GM19467 (cell line): ENCODE measurements around the gene CLCNKB.

Experiments used
- ATAC-seq: cut with Tn5 transposase; IDR thresholded peaks from one replicate; pipeline ENCODE4 v1.9.1; 2021; ENCODE audit warnings: mild to moderate bottlenecking, moderate library complexity; ENCODE audit not compliant: unreplicated experiment

CLCNKB gene

DNA sequence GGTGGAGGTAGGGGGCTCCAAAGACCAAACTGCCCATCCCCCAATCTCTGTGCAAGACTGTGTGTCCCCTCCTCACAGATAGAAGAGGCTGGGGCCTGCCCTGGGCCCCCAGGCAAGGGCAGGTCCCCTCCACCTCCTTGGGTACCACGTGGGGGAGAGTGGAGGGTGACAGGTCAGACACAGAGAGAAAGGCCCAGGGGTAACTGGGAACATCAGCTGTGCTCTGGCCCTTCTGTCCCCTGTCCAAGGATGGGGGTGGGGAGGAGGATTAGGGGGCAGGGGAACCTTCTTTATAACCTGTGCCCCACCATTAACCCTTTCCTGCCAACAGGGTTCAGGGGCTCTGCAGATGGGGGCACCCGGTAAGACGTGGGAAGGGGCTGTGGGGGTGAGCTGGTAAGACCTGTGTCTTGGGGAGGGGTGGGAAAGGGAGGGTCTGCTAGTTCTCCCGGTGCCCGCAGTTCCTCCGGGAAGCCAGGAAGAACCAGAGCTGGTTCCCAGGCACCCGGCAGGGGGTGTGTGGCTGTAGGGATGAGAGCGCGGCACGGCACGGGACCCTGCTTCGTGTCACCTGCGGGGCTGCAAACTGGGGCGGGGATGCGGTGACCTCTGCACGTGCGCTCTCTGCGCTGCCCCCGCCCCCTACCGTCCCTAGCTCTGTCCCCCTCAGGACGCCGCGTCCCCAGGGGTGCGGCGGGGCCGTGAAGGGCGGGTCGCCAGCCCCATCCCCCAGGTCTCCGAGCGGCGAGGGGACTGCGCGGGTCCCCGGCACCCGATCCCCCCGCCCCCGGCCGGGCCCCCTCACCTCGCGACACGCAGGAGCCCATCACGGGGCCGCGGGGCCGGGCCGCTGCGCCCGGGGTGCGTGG is 29.3 kb downstream of the CLCNKB start:
- ATAC-seq: no peak

DNA sequence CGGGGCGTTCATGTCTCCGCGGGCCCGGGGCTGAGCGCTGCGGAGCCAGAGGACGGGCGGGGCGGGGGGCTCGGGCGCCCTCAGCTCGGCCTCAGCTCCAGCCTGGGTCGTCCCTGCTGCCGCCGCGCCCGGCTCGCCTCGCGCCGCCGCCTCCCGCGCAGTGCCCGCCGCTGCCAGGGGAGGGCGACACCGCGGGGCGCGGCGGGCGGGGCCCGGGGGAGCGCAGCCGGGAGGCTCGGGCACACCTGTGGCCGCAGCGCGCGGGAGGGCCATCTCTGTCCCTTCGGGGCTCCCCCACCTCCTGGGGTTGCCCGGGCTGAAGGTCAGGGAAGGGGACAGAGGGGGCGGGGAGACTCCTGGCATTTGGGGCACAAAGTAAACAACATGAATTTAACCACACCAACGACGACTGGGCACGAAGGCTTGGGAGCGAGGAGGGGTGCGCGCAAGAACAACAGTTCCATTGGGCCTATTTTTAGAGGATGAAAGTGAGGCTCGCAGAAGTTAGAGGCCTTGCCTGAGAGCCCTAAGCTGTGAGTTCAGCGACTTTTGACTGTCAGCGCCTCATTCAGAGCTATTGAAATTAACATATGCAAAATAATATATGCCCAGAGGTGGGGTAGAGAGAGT is 30.0 kb downstream of the CLCNKB start, which contains the start of gene FAM131C:
Gene FAM131C, minus strand, starts transcription at position 162 of the 630 bp plus-strand sequence. CDS start 209 bp downstream, outside the sequence.
- ATAC-seq: no peak

DNA sequence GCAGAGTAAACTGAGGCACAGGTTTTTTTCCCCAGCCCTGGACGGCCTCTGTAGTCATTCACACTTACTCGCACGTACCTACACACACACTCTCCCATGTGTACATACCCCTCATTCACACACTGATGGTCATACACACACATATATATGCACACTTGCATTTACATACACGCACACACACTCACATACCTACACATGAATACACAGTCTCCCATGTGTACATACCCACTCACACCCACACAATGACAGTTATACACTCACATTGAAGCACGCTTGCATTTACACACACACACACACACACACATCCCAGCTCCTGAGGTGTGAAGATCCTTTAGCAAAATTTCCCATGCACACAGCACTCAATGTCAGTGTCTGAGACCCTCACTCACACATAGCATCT is 30.6 kb downstream of the CLCNKB start:
- ATAC-seq: no peak

GRCh38 chr1:16075337-16076030 is 31.9 kb downstream of the CLCNKB start:
- no peak for ATAC-seq

DNA sequence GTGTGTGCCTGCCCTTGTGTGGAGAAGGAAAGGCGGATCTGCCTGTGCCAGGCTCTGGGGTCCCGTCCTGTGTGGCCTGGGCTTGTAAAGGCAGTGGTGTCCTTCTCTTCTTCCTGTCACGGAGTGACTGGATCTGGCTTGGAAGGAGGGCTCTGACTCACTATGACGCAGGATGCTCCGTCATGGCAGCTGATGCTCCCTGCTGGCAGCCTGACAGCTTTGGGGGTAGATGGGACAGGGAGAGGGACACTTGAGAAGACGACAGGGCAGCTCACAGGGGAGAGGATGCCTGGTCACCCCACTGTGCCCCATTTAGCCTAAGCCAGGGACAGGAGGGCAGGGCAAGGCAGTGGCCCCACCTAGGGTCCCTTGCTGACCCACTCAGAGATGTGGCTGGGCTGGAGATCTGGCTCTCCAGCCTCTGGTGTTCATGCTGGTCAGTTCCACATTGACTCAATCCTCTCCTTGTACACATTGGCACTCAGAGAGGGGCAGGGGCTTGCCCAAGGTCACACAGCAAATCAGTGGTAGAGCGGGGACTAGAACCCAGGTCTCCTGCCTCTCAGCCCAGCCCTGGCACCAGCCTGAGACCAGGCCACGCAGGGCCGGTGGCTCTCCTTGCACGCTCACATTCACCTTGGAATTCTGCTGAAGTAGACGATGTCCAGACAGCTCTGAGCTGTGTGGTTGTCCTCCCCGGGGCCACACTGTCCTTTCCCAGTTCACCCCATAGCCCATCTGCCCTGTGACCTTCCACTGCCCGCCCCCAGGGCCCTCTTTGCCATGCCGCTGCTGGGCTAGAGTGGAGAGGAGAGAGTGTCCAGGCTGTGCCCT is 32.7 kb downstream of the CLCNKB start:
- no peak for ATAC-seq

GRCh38 chr1:16076865-16077238 is 33.3 kb downstream of the CLCNKB start:
- no peak for ATAC-seq

DNA sequence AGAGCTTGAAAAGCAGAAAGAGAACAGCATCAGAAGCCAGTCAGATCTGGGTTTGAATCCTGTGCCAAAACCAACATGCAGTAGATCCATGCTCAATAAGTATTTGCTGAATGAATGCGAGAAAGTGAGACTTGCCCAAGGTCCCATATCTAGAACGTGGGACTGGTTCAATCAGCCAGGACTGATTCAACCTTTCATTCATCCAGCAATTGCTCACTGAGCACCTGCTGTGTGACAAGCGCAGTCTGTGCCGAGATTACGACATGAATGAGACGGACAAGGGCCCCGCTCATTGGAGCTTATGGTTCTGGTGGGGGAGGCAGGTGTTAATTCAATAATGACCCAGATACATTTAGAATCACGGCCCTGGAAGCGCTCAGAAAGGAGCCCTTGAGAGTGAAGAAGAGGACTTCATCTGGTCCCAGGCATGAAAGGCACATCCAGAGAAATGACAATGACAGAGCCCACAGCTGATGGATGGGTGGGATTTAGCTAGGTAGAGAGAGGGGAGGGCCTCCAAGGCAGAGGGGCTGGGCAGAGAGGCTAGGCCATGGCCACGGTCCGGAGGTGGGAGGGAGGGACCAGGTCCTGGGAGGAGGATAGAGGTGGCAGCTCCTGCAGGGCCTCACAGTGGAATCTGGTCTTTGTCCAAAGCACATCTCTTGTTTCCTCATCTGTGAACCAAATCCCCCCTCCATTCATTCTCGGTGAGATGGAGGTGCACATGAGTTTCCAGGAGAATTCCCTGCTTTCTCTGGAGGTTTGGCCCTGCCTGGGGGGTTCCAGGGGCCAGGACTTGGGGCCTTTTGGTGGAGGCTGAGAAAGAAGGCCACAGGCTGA is 34.0 kb downstream of the CLCNKB start:
- no peak for ATAC-seq

DNA sequence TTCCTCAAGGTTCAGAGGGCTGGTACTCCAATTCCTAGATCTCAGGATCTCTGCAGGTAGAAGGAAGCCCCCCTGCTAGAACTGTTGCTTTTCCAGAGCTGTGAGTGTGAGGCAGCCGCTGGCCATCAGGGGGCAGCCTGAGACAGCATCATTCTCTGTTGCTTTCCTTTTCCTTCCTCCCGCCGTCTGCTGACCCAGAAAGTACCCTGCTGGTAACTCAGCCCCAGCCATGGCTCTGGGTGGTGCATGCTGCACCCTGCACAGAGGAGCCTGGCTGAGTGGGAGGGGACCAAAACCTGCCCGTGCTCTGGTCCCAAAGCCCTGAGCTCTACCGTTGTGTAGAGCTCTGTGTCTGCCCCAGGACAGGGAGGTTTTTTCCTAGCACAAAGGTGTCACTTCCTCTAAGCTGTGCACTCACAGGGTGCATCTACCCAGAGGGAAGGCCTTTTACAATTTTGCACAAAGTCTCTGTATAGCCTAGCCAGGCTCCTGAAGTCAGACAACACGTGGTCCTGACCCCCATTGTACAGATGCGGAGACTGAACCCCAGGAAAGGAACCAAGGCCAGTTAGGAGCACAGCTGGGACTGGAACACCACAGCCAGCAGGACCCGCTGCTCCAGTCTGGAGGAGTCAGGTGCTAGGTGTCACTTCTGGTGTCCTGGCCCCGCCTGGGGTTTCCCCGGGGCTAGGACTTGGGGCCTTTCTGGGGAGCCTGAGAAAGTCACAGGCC is 35.5 kb downstream of the CLCNKB start:
- no peak for ATAC-seq

GRCh38 chr1:16080422-16081150 is 37.0 kb downstream of the CLCNKB start:
- no peak for ATAC-seq

DNA sequence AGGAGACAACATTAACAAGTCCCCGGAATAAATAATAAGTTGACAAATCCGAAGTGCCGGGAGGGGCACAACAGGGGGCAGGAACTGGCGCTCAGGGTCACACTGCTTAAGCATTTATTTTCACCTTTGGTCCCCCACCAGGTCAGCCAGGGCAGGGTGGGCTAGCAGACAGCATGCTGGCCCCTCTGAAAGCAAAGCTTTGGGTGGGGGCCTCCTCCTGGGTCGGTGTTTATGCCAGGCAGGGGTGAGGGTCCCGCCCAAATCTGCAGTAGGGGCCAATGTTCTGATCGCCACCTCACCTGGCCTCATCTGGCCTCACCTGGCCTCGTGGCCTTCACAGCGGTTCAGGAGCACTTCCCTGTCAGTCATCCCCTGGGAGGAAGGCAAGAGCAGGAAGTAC is 38.1 kb downstream of the CLCNKB start:
- no peak for ATAC-seq

- ATAC-seq: no peak
Measured at GRCh38 chr1:16082283-16083038, 38.9 kb downstream of the CLCNKB start.

- ATAC-seq: no peak
Measured at GRCh38 chr1:16083486-16083885, 39.9 kb downstream of the CLCNKB start.

DNA sequence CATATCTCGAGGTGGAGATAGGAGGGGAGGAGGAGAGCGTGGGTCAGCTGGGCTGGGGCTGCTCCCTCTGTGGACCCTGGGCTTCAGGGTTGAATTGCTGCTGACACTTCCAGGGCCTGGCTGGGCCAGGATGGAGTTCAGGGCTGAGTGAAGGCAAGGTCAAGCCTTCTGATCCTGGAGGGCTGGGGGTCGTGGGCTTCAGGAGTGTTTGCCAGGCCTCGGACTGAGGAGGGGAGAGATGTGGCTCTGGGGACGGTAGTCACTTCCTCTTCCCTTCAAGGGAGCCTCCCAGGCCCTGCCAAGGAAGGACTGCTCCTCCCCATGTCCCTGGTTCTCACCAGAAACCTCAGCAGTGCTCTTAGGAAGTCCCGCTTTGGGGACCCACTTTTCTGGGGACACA is 41.9 kb downstream of the CLCNKB start:
- no peak for ATAC-seq

GRCh38 chr1:16087733-16088132 is 44.2 kb downstream of the CLCNKB start:
- ATAC-seq: no peak

GRCh38 chr1:16088351-16088911 is 44.8 kb downstream of the CLCNKB start:
- no peak for ATAC-seq

- ATAC-seq: no peak
Measured at GRCh38 chr1:16088996-16089395, 45.4 kb downstream of the CLCNKB start.

DNA sequence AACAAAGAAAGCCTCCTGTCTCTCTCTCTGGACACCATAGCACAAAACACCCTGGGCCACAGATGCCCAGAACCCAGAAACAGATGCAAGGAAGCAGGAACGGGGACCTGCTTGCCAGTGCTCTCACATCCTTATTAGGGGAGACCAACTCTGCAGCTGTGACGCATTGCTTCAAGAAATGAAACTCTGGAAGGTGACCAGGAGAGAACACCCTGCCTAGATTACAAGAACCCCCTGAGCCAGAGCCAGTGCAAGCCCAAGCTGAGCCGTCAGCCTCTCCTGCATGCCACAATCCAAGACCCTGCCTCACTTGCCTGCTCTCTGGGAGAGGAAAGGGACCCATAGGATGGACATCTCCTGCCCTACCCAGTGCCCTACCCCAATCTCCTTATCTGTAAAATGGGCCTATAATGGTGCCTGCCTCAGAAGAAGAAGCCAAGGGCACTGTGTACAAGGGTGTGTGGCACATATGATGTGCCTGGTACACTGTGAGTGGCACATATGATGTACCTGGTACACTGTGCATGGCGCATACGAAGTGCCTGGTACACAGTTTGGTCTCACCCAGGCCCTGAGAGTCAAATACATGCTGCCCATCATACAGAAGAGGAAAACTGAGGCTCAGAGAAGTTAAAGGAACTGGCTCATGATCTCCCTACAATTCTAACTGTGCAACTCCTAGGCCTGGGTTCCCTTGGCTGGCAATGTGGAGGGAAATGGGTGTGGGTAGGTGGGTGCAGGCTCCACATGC is 46.7 kb downstream of the CLCNKB start:
- no peak for ATAC-seq
